ENCODE measurements around the gene MALRD1.

MALRD1 gene

DNA sequence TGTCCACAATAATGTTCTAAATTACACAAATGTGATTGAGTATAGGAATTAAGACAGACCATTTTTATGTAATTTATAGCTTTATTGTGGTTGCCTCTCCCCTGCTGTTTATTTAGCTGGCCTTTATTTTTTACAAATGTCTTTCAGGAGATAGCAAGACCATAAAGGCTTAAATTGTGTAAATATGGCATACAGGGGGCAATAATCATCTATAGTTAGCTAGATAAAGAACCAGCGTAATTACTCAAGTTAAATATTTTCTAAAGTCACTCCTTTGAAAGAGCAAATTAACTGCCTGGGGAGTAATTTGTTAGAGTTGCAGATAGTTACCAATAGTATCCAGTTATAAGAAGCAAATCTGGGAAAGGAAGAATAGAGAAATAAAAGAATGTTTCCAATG, at the start of gene MALRD1:
TSS of gene MALRD1 (plus strand) at position 313 of the 400 bp plus-strand sequence. CDS start 138 bp downstream, outside the sequence.
- DNase-seq = no peak

DNA sequence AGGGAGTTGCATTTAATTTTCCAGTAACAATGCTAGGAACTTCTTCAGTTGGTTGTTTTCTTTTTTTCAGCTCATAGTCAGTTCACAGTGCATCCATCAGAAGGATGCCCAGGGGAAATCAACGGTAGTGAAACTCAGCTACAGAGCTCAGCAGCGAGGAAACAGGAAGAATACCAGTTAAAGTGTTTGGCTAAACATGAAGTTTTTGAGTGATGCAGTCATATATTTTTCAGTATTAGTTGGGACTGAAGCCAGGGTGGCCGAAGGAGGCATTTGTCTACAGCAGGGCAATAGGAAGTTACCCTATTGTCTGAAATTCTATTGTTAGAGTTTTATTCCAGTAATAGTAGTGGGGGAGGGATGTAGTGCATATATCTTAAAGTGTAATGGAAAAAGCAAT, 45.3 kb upstream of the MALRD1 start:
- no peak for DNase-seq

DNA sequence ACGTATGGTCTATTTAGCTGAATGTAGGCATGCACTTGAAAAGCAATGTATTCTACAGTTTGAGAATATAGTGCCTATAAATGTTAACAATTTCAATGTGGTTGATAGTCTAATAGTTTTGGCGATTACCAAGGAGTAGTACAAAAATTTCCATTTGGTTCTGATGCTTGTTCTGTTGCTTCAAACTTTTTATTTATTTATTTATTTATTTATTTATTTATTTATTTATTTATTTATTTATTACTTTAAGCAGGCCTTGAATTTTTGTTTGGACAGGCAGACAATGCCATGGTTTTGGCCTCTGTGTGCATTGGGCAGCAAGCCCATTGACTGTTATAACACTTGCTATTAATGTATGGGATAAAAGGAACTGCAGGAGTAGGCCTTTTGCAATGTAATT, 36.5 kb upstream of the MALRD1 start:
- DNase-seq = no peak

DNA sequence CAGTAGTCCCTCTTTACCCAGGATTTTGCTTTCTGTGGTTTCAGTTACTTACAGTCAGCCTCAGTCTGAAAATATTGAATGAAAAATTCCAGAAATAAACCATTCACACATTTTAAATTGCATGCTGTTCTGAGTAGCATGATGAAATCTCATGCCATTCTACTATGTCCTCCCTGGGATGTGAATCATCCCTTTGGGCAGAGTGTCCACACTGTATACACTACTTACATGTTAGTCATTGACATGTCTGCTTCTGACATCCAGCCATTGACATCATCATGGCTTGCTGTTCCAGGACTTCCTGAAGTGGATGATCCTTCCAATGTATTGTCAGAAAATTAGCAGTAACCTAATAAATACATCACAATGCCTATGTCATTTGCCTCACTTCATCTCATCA, 34.6 kb upstream of the MALRD1 start:
- no peak for DNase-seq

DNA sequence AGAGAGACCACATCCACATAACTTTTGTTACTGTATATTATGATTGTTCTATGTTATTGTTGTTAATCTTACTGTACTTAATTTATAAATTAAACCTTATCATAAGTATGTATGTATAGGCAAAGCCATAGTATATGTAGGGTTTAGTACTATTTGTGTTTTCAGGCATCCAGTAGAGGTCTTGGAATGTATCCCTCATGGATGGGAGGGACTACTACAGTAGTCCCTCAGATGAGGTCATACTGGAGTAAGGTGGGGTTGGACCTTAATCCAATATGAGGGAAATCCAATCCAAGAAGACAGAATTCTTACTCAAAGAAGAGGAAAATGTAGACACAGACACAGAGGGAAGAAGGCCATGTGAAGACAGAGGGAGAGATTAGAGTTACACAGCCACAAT, 34.1 kb upstream of the MALRD1 start:
- DNase-seq = no peak

DNA sequence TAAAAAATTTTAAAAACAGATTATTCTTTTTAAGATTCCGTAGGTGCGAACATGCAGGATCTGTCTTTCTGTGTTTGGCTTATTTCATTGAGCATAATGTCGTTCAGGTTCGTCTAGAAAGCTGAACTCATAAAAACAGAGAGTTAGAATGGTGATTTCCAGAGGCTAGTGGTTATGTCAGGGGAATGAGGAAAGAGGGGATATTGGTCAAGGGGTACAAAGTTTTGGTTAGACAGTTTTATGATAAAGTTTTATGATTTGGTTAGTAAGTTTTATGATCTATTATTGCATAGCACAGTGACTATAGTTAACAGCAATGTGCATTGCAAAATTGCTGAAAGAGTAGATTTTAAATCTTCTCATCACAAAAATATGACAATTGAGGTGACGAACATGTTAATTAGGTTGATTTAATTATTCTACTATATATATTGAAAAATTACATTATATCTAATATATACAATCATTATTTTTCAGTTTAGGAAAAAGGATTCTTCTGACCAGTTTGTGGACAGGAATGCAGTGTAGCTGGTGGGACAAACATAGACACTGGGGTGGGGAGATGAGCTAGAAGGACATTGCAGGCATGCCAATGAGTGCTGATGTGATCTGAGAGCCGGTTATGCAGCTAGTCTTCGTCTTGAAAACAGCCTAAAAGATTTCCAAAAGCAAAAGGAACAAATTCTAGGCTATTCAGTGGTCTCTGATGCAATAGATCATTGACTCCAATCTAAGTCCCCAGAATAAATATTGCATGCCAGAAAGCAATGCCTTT, 31.3 kb upstream of the MALRD1 start:
- DNase-seq = no peak

DNA sequence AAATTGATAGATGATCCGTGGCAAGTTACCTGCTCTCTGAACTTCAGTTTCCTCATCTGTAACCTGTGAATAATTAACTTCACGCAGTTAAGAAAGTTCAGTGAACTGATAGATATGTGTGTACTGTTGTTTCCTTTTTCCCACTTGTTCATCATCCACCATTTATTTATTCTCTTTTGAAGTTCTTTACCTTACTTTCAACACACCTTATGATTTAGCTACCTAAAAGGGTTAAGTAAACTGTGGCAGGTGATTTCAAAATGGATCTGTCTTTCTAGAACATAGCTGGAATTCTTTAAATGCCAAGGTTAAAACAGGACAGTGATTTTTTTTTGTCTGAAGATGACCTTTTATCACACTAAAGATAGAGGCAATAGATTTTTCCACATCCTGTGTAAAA, 27.4 kb upstream of the MALRD1 start:
- no peak for DNase-seq

DNA sequence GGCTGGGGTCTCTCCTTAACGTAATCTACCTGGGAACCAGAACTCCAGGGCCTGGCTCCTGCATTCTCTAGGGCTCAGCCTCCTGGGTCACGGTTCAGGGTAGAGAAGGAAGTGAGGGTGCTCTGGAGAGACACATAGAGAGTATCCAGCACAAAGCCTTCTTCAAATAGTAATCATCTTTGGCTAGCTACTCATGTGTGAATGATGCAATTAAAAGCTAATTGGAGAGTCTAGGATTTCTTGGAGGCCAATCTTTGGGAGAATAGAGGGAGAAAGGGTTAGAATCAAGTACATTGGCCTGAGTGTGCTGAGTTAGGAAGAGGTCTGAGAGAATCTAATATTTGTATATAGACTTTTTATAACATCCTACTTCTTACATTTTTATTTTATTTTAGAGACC, 24.0 kb upstream of the MALRD1 start:
- DNase-seq = no peak

DNA sequence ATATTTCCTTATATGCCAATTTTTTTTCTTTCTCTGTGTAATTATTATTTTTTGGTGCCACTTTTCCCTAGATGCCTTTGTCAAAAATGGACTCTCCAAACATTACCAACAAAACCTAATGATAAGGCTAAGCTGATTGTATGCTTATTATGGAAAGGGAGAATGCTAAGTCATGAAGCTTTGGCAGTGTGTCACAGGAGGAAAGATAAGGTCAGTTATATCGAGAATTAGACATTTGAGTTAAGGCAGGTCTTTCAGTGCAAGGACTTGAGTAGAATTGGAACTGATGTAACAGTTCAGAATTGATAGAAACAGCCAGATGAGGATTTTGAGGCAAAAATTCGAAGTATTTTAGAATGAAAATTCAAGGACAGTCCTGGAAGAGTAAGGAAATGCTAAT, 16.8 kb upstream of the MALRD1 start:
- no peak for DNase-seq

DNA sequence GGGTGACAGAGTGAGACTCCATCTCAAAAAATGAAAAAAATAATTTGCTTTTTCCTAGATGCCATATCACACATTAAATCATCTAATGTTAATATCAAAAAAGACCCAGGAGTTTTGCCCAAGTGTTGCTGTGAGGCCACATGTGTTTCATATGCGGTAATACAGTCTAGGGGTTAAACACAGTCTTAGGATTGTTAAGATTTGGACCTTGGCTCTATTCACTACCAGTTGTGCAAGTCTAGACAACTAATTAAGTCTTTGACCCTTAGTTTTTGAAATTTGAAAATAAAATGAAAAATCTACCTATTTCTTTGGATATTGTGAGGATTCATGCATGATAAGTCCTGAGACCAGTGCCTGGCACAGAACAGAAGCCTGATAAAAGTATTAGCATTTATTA, 14.9 kb upstream of the MALRD1 start:
- DNase-seq = no peak

DNA sequence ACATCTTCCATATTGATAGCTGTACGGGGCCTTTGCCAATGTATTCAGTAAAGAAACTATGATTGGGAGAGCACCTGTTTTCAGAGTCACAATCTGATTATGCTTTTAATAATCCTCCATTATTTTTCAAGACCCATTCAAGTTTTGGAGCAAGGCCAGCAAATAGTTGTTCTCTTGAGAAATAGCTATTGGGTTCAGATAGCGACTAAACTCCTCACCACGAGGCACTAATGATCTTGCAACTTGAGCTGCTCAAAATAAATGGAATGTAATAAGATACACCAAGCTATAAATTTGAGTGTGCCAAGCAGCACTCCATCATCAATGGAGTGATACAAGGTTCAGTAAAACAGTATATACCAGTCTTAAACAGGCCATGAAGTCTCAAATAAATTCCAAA, 7.4 kb upstream of the MALRD1 start:
- DNase-seq = no peak

DNA sequence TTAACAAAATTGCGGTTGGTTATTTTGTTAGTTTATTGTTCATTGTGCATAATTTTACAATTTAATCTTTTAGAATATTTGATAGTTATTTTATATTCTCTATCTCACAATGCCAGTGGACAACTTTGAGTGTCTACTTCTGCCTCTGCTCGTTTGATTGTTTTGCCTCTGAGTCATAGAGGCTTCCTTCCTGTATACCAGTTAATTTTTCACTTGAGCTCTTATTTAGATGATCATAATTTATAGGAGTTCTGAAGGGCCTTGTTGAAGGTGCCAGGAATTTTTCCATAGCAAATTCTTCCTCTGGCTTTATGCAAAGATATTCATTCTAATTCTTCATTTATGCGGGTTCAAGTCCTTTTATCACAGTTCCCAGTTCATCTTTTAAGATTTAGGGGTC, 5.2 kb upstream of the MALRD1 start:
- no peak for DNase-seq

DNA sequence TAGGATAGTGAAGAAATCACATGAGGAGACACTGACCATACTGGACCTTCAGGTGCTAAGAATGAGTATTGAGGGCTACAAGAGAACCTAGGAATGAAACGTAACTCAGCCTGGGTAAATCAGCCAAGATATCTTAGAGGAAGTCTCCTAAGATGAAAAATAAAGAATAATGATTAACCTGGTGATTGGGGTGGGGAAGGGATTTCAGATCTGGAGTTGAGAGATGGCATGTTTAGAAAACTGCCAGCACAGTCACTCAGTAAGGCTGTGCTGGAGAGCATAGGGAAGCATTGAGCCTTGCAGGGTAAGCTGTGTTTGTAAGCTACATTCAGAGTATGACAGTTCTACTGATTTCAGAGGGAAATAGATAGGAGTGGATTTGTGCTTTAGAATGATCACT, 1.9 kb upstream of the MALRD1 start:
- no peak for DNase-seq

DNA sequence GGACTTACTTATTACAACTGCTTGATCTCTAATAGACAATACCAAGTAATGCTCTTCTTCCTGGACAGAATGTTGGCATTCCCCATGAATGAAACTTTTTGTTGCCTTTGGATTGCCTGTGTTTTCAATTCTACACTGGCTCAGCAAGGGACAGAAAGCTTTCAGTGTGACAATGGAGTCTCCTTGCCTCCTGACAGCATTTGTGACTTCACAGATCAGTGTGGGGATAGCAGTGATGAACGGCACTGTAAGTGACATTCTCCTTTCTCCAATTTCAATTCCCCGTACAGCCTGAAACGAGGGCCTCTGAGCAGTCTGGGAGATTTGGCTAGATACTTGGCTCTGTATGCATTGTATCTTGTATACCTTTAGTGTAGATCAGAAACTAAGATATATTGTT, 290 bp downstream of the MALRD1 start:
- no peak for DNase-seq

DNA sequence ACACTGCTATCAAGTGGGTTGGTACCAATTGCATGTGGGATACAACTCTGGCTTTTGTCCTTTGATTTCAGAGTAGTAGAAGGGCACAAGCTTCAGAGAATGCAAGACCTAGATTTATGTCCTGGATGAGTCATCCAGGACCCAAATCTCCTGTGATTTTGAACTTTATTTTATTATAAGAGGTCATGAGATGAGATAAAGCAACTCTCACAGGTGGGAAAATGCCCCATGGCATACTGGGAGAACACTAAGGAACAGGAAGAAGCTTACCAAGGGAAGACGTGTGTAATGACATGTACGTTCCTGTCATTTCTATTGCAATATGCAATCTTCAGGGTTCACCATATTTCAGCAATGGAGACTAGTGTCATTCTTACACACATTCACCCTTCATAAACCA, 966 bp downstream of the MALRD1 start:
- no peak for DNase-seq

DNA sequence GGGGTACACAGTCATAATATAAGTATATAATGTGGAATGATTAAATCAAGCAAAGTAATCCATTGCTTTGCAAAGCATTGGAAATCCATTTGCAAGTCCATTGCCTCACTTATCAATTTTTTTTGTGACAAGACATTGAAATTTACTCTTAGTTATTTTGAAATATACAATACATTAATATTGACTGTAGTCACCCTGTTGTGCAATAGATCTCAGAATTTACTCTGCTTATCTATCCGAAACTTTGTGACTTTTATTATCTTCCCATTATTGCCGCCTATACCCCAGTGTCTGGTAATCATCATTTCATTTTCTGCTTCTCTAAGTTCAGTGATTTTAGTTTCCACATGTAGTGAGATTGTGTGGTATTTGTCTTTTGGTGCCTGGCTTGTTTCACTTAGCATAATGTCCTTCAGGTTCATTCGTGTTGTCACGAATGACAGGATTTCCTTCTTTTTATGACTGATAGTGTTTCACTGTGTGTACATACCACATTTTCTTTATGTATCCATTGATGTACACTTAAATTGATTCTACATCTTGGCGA, 5.8 kb downstream of the MALRD1 start:
- DNase-seq = no peak

DNA sequence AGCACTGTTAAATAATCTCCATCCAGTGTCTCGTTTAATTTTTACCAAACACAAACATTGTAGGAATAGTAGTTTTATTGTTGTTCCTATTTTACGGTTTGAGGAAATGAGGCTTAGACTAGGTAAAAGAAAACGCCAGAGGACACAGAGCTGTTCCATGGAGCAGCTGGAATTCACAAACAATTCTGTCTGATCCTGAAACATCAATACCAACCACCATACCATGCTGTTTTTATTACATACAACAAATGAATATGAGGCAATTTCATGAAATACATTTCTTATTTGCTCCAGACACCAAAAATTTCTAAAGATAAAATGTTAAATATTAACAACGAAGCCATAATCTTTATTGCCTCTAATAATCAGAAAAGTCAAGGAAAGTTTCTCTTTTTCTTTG, 9.4 kb downstream of the MALRD1 start:
- DNase-seq = no peak

DNA sequence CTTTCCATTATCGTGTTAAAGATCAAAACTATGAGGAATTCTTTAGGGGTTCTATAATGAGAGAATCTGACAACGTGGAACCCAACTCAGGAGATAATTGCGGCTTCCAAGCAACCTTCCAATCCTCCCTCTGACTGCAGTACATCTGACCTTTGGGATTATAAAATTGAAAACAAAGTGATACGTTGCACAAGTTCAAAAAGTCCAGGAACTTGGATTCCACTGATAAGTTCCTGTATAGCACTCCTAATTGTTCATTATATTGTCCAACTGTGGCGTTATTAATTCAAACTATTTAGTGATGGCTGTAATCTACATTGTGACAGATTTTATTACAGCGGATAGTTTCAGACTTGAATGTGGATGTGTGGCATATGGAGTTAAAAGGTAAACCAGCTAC, 15.4 kb downstream of the MALRD1 start:
- DNase-seq = no peak

DNA sequence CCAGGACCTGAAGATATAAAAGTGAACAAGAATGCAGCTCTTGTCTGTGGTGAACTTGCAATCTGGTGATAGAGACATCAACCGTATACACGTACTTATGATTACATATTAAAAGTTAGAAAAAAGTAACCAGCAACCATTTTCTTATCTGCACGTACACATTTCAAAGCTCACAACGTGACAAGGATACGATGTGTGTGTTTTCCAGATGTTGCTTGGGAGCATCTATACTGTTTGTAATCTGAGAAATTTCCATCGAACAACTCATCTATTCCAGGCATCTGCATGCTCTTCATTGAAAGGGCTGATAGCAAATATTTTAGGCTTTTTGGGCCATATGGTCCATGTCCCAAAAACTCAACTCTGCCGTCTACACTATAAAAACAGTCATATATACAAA, 23.3 kb downstream of the MALRD1 start:
- DNase-seq = no peak

DNA sequence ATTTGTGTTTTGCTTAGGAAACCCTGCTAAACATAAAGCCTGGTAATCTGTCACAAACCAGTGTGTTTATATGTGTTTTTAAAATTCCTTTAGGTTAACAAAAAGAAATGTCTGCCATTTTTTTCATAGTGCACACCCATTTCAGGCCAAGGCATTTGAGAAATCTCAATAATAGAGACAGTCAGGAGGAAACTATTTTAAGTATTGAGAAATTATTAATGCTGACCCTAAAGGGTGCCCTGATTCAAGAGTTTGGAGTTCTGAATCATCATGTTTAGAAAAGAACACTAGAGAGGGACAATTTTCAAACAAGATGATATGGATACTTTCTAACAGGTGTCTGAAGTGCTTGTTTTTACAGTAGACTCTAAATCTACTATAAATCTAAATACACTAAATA, 28.7 kb downstream of the MALRD1 start:
- DNase-seq = no peak

DNA sequence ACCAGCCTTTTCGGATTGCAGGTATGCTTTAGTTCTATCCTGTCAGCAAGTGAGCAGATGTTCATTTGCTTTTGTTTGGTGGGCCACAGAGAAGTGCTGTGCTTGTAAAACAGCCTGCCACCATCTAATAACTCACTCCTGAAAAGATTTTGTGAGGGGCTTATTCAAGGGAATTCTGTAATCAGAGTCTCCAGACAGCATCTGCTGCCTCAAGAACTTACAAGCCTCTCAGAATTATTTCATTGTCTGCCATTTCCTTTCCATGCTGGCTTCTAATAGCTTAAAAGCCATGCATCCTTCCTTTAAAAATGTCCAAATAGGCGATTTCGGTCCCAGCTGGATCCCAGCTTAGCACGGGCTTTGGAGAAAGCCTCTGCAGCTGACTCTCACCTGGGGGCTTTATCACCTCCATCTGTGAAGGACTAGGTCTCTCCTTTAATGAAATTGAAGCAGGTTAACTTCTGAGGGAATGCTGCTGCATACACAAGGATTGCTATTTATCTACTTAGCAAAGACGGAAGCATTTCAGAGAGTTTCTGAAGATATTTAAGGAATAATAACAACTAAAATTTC, 48.0 kb downstream of the MALRD1 start:
- DNase-seq = no peak

DNA sequence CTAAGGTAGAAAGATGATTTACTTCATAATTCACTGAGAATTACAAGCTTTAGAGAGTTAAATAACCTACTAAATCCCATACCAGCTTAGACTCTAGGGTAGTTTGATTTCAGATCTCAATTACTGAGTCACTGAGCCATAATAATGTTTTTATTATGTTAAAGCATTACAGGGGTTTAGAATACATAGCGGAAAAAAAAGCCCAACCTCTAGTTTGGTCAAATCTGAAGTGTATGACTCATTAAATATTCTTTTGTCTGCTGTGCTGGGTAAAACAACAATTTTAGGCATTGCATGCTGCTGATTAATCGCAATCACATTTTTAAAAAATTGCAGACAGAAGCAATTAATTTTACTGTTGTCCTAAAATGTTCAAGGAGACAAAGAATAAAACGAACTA, 48.5 kb downstream of the MALRD1 start:
- DNase-seq = no peak

DNA sequence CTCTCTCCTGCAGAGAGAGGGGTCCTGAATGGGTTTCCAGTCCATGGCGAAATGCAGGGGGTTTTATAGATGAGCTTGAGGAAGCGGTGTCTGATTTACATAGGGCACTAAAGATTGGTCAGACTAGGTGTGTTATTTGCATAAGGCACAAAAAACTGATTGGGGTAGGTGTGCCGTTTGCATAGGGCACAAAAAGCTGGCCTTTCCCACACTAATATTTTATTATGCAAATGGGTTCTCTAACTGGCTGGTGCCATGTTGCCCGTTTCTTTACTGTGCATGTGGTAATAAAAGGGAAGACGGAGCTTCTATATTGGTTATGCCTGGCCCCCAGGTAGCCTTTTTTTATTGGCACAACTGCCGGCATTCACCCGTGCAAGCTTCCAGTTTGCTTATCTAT, 50.2 kb downstream of the MALRD1 start:
- DNase-seq = no peak

Data from anterior cingulate cortex (tissue), 58 donors.